K562 (cell line): ENCODE data around the gene LRRC27. TPM values are rescaled to one million over a fixed set of nuclear protein-coding genes. Genes with fewer than 3 reads are reported as not detected.

Source experiments
- ATAC-seq: fragments of 200-7000 bp; cut with Tn5 transposase; 3 replicates; pipeline ENCODE4 v1.9.1; 2020; ENCODE audit warnings: moderate library complexity
- BruUV-seq: library from RNA; stranded (reverse); fragments of 400-500 nt; replicated peaks from 2 replicates; lab custom pipeline; 2021; lab: Mats Ljungman, UMichigan
- CTCF ChIA-PET: fragments of 300-600 bp; formaldehyde crosslinking; extraction: SDS; loops from one replicate; lab custom pipeline; 2021; ENCODE audit warnings: low intra/inter-chr PET ratio; lab: Yijun Ruan, JAX
- POLR2A ChIA-PET: fragments of 300-600, 350-650 bp; sonication (Branson Sonifier 250); formaldehyde crosslinking; extraction: SDS; loops from one replicate; lab custom pipeline; 2021; ENCODE audit warnings: antibody characterized with exemption, inconsistent platforms; lab: Yijun Ruan, JAX
- DNase-seq, 4 experiments: peaks; one replicate each; pipeline versions ENCODE4 v3.0.0 to v3.0.0-alpha.2; 2011 to 2018; ENCODE audit warnings: low spot score in 3 of 4, mixed read lengths in 3 of 4; ENCODE audit errors: extremely low read depth in 1 of 4
- FAIRE-seq: peaks from 2 replicates; lab custom pipeline; 2011; peaks lifted over from hg19 to GRCh38; lab: Jason Lieb, UNC
- H2AFZ ChIP-seq: 2 replicates; pipeline ENCODE4 v1.6.0; 2011; ENCODE audit warnings: low read depth, low read length, control low read depth, inconsistent platforms
- H3K27ac ChIP-seq: fragments of 200-600 bp; 3 replicates; pipeline ENCODE4 v1.8.0; 2011; ENCODE audit warnings: low read depth, mild to moderate bottlenecking, control low read depth, inconsistent platforms, low read length, moderate library complexity, mixed read lengths; ENCODE audit errors: extremely low read depth
- H3K27me3 ChIP-seq, 2 experiments: fragments of 300-600 bp in 1 of 2; 2 replicates in 1 of 2; 3 replicates in 1 of 2; pipeline versions ENCODE4 v1.6.0 to v1.8.0; 2011; ENCODE audit warnings: inconsistent platforms in 2 of 2, low read length in 2 of 2, mild to moderate bottlenecking in 1 of 2, mixed read lengths in 1 of 2, moderate library complexity in 1 of 2; ENCODE audit not compliant: control insufficient read depth in 2 of 2, insufficient read depth in 2 of 2
- H3K36me3 ChIP-seq: fragments of 300-600 bp; 3 replicates; pipeline ENCODE4 v1.8.0; 2011; ENCODE audit warnings: mild to moderate bottlenecking, low read length, inconsistent platforms; ENCODE audit not compliant: control insufficient read depth, insufficient read depth
- H3K4me1 ChIP-seq, 2 experiments: fragments of 200-600 bp in 1 of 2; replicated peaks in 1 of 2; 2 replicates in 1 of 2; 3 replicates in 1 of 2; pipeline versions ENCODE4 v1.5.1 to v1.8.0; 2011; ENCODE audit warnings: inconsistent platforms in 2 of 2, low read length in 2 of 2, mild to moderate bottlenecking in 1 of 2, mixed read lengths in 1 of 2, moderate library complexity in 1 of 2; ENCODE audit not compliant: control insufficient read depth in 2 of 2, insufficient read depth in 2 of 2
- H3K4me2 ChIP-seq: 2 replicates; pipeline ENCODE4 v1.6.1; 2011; ENCODE audit warnings: low read length, control low read depth, inconsistent platforms, mixed read lengths; ENCODE audit not compliant: insufficient read depth
- H3K4me3 ChIP-seq: fragments of 200-600 bp; sonication (generic), shearing (Covaris generic); 2 replicates; pipeline ENCODE4 v1.5.1; 2016; ENCODE audit warnings: control low read depth, inconsistent platforms
- H3K79me2 ChIP-seq: fragments of 200-600 bp; 3 replicates; pipeline ENCODE4 v1.8.0; 2011; ENCODE audit warnings: low read length, inconsistent platforms; ENCODE audit not compliant: control insufficient read depth, insufficient read depth
- H3K9ac ChIP-seq, 2 experiments: 2 replicates each; pipeline versions ENCODE4 v1.6.0 to v1.6.1; 2011; ENCODE audit warnings: low read depth in 2 of 2, low read length in 2 of 2, control low read depth in 1 of 2, inconsistent platforms in 1 of 2, mild to moderate bottlenecking in 1 of 2, mixed read lengths in 1 of 2; ENCODE audit not compliant: insufficient read depth in 1 of 2
- H3K9me1 ChIP-seq: one replicate; pipeline ENCODE4 v1.6.0; 2011; ENCODE audit warnings: inconsistent platforms, mild to moderate bottlenecking, low read length, moderate library complexity; ENCODE audit not compliant: control insufficient read depth, insufficient read depth
- H3K9me3 ChIP-seq: replicated peaks from 2 replicates; pipeline ENCODE4 v1.5.1; 2011; ENCODE audit warnings: low read depth, low read length, inconsistent platforms; ENCODE audit not compliant: control insufficient read depth, insufficient read depth
- H4K20me1 ChIP-seq: replicated peaks from 2 replicates; pipeline ENCODE4 v1.6.1; 2011; ENCODE audit warnings: low read length, inconsistent platforms, mixed read lengths; ENCODE audit not compliant: control insufficient read depth, insufficient read depth
- ELF2 ChIP-seq: fragments of 250-450 bp; sonication (Bioruptor Pico); IDR thresholded peaks from 2 replicates; pipeline ENCODE4 v1.5.0; 2021; ENCODE audit warnings: mild to moderate bottlenecking
- GTF2F1 ChIP-seq: IDR thresholded peaks from 2 replicates; pipeline ENCODE4 v1.6.1; 2011; ENCODE audit warnings: low read depth, low read length, improper control_type of control experiment
- HLTF ChIP-seq: fragments of 450-650 bp; IDR thresholded peaks from 2 replicates; pipeline ENCODE4 v1.6.1; 2016
- ILF3 ChIP-seq: fragments of 450-650 bp; IDR thresholded peaks from 2 replicates; pipeline ENCODE4 v1.6.1; 2018; ENCODE audit warnings: antibody characterized with exemption, mild to moderate bottlenecking, moderate library complexity, borderline replicate concordance
- NR1H2 ChIP-seq: sonication (generic); formaldehyde crosslinking; IDR thresholded peaks from 2 replicates; pipeline ENCODE4 v1.4.0; 2020; ENCODE audit warnings: mild to moderate bottlenecking, missing genetic modification reagents
- SP2 ChIP-seq: IDR thresholded peaks from 2 replicates; pipeline ENCODE4 v1.6.1; 2011; ENCODE audit warnings: mild to moderate bottlenecking, low read depth, low read length, moderate library complexity; ENCODE audit not compliant: poor library complexity, severe bottlenecking; ENCODE audit errors: extremely low read depth
- XRCC5 ChIP-seq: fragments of 200-400 bp; formaldehyde crosslinking; IDR thresholded peaks from 2 replicates; pipeline ENCODE4 v1.6.1; 2017; ENCODE audit warnings: low read depth, mild to moderate bottlenecking, low read length
- ZBTB8A ChIP-seq: fragments of 450-650 bp; IDR thresholded peaks from 2 replicates; pipeline ENCODE4 v1.6.1; 2018; ENCODE audit warnings: mild to moderate bottlenecking, moderate library complexity; ENCODE audit not compliant: partially characterized antibody
- ZNF384 ChIP-seq: IDR thresholded peaks from 2 replicates; pipeline ENCODE4 v1.6.1; 2012; ENCODE audit warnings: low read depth, low read length, improper control_type of control experiment
- WGBS: fragments of 100-300 bp; shearing (Covaris generic); methylation state at CpG from one replicate; pipeline ENCODE4 v1.1.6; 2016; ENCODE audit warnings: low coverage, mixed read lengths; ENCODE audit not compliant: insufficient coverage; ENCODE audit errors: missing lambda C conversion rate; 5-methylcytosine and 5-hydroxymethylcytosine counted together
- in situ Hi-C: fragments of 300-500 bp; cut with MboI; formaldehyde crosslinking; loops from 4 replicates; pipeline ENCODE4 v1.15.0; 2018; ENCODE audit warnings: inconsistent platforms, mixed read lengths
- intact Hi-C: fragments of 100-400 bp; cut with micrococcal nuclease; formaldehyde crosslinking; loops from 2 replicates; pipeline ENCODE4 v1.14.2; 2022
- polyA plus RNA-seq, 8 experiments: library from polyadenylated mRNA; depleted of rRNA in 4 of 8; stranded (reverse) in 5 of 8; unstranded in 3 of 8; fragments of >200 nt; fragmentation: Nextera tagmentation in 2 of 8; fragmentation: Illumina TruSeq in 1 of 8; extraction: Ambion mirVana in 2 of 8; extraction: Trizol in 1 of 8; gene quantifications; 2 replicates each; pipeline versions ENCODE4 v1.2.1 to v1.2.3, GENCODE V29; 2011 to 2014; ENCODE audit warnings: inconsistent platforms in 1 of 8, missing spikeins in 1 of 8
- total RNA-seq, 7 experiments: library from RNA; depleted of rRNA in 6 of 7; stranded (reverse); fragments of >200 nt in 6 of 7; fragmentation: Illumina TruSeq in 2 of 7; extraction: Trizol in 2 of 7; gene quantifications; 2 replicates each; pipeline versions ENCODE4 v1.2.1 to v1.2.3, GENCODE V29; 2011 to 2021; ENCODE audit warnings: low replicate concordance in 1 of 7
- TF ChIP-seq, protein P1 (sequence below): fragments of 250-450 bp; sonication (Bioruptor Pico); IDR thresholded peaks from 2 replicates; pipeline ENCODE4 v1.4.0; 2020
- TF ChIP-seq, protein P2 (sequence below): sonication (generic); formaldehyde crosslinking; IDR thresholded peaks from 2 replicates; pipeline ENCODE4 v1.8.1; 2023; ENCODE audit warnings: mild to moderate bottlenecking, missing genetic modification reagents
- TF ChIP-seq, protein P3 (sequence below): fragments of 250-450 bp; sonication (Bioruptor Pico); IDR thresholded peaks from 2 replicates; pipeline ENCODE4 v1.4.0; 2020; ENCODE audit warnings: mild to moderate bottlenecking, moderate library complexity

LRRC27 gene
- total and polyA plus RNA-seq, 9 of the 15 experiments (the other 6 are each of a cell fraction or from before 2014, with no cell fraction given) = 0.10 to 2.7 (median 1.4) TPM

DNA sequence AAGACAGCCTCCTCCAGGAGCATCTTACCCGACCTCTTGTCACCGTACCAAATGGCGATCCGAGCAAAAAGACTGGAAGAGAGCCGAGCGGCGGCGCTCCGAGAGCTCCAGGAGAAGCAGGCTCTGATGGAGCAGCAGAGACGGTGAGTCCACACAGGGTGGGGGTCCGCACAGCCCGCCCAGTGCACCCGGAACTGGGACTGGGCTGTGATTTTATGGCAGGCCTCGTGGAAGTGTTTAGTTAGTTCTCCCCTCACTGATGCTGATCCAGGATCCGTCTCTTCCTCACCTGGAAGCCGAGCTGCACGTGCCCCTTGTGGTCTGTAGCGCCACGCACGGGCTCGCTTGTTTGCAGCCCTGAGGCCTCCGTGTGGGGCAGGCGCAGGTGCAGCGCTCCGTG is 19.6 kb downstream of the LRRC27 start:
- in situ Hi-C loops = no loop called here
- TF ChIP-seq, protein P1, sequence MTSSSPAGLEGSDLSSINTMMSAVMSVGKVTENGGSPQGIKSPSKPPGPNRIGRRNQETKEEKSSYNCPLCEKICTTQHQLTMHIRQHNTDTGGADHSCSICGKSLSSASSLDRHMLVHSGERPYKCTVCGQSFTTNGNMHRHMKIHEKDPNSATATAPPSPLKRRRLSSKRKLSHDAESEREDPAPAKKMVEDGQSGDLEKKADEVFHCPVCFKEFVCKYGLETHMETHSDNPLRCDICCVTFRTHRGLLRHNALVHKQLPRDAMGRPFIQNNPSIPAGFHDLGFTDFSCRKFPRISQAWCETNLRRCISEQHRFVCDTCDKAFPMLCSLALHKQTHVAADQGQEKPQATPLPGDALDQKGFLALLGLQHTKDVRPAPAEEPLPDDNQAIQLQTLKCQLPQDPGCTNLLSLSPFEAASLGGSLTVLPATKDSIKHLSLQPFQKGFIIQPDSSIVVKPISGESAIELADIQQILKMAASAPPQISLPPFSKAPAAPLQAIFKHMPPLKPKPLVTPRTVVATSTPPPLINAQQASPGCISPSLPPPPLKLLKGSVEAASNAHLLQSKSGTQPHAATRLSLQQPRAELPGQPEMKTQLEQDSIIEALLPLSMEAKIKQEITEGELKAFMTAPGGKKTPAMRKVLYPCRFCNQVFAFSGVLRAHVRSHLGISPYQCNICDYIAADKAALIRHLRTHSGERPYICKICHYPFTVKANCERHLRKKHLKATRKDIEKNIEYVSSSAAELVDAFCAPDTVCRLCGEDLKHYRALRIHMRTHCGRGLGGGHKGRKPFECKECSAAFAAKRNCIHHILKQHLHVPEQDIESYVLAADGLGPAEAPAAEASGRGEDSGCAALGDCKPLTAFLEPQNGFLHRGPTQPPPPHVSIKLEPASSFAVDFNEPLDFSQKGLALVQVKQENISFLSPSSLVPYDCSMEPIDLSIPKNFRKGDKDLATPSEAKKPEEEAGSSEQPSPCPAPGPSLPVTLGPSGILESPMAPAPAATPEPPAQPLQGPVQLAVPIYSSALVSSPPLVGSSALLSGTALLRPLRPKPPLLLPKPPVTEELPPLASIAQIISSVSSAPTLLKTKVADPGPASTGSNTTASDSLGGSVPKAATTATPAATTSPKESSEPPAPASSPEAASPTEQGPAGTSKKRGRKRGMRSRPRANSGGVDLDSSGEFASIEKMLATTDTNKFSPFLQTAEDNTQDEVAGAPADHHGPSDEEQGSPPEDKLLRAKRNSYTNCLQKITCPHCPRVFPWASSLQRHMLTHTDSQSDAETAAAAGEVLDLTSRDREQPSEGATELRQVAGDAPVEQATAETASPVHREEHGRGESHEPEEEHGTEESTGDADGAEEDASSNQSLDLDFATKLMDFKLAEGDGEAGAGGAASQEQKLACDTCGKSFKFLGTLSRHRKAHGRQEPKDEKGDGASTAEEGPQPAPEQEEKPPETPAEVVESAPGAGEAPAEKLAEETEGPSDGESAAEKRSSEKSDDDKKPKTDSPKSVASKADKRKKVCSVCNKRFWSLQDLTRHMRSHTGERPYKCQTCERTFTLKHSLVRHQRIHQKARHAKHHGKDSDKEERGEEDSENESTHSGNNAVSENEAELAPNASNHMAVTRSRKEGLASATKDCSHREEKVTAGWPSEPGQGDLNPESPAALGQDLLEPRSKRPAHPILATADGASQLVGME = no peak
- TF ChIP-seq ZBTB8A = no peak
- no peak for TF ChIP-seq XRCC5
- no peak for TF ChIP-seq ZNF384
- TF ChIP-seq NR1H2 (CRISPR knock-in tag) = no peak
- no peak for TF ChIP-seq GTF2F1
- no peak for TF ChIP-seq SP2
- TF ChIP-seq, protein P2, sequence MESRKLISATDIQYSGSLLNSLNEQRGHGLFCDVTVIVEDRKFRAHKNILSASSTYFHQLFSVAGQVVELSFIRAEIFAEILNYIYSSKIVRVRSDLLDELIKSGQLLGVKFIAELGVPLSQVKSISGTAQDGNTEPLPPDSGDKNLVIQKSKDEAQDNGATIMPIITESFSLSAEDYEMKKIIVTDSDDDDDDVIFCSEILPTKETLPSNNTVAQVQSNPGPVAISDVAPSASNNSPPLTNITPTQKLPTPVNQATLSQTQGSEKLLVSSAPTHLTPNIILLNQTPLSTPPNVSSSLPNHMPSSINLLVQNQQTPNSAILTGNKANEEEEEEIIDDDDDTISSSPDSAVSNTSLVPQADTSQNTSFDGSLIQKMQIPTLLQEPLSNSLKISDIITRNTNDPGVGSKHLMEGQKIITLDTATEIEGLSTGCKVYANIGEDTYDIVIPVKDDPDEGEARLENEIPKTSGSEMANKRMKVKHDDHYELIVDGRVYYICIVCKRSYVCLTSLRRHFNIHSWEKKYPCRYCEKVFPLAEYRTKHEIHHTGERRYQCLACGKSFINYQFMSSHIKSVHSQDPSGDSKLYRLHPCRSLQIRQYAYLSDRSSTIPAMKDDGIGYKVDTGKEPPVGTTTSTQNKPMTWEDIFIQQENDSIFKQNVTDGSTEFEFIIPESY (CRISPR knock-in tag) = no peak
- no peak for TF ChIP-seq HLTF
- TF ChIP-seq ILF3 = no peak
- TF ChIP-seq ELF2 = no peak
- TF ChIP-seq, protein P3, sequence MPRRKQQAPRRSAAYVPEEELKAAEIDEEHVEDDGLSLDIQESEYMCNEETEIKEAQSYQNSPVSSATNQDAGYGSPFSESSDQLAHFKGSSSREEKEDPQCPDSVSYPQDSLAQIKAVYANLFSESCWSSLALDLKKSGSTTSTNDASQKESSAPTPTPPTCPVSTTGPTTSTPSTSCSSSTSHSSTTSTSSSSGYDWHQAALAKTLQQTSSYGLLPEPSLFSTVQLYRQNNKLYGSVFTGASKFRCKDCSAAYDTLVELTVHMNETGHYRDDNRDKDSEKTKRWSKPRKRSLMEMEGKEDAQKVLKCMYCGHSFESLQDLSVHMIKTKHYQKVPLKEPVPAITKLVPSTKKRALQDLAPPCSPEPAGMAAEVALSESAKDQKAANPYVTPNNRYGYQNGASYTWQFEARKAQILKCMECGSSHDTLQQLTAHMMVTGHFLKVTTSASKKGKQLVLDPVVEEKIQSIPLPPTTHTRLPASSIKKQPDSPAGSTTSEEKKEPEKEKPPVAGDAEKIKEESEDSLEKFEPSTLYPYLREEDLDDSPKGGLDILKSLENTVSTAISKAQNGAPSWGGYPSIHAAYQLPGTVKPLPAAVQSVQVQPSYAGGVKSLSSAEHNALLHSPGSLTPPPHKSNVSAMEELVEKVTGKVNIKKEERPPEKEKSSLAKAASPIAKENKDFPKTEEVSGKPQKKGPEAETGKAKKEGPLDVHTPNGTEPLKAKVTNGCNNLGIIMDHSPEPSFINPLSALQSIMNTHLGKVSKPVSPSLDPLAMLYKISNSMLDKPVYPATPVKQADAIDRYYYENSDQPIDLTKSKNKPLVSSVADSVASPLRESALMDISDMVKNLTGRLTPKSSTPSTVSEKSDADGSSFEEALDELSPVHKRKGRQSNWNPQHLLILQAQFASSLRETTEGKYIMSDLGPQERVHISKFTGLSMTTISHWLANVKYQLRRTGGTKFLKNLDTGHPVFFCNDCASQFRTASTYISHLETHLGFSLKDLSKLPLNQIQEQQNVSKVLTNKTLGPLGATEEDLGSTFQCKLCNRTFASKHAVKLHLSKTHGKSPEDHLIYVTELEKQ (CRISPR knock-in tag) = no peak

More for the DNA sequence above, 19.6 kb downstream of the LRRC27 start:
- WGBS = 51% methylated on average over 13 of the region's 25 CpGs
- ATAC-seq (no peak), FAIRE-seq (no peak), DNase-seq (no peak)
- peaks cover 0 to 28% of the 10 kb centered on the region in 2 experiments; a peak in 2 of 5 replicates for H3K4me1 ChIP-seq
- H3K36me3 ChIP-seq = no peaks in the 10 kb centered on the region
- no peak overlapping the region for H2AFZ ChIP-seq
- no peaks in the 10 kb centered on the region for H3K9me1 ChIP-seq
- H4K20me1 ChIP-seq = no peaks in the 10 kb centered on the region
- H3K27me3 ChIP-seq = no peaks in the 10 kb centered on the region; a peak in 1 of 5 replicates
- no peak overlapping the region for H3K4me3 ChIP-seq
- intact Hi-C loops = loop anchor here (1.0 kb wide), 1 partner anchor 128 kb away; no protein-coding TSS in a partner anchor
- H3K4me2 ChIP-seq = no peak overlapping the region
- H3K9ac ChIP-seq = no peak overlapping the region
- no peaks in the 10 kb centered on the region for H3K9me3 ChIP-seq
- CTCF ChIA-PET = no interaction called here
- H3K79me2 ChIP-seq = no peaks in the 10 kb centered on the region
- POLR2A ChIA-PET = interaction anchor here (0.7 kb wide), 1 partner anchor 33 kb away, joined by 3 read pairs; no protein-coding TSS in a partner anchor
- H3K27ac ChIP-seq = no peak overlapping the region
- BruUV-seq = no TSS peak
